ENCODE measurements around the gene LRRC38. TPM values are rescaled to one million over a fixed set of nuclear protein-coding genes. Genes with fewer than 3 reads are reported as not detected.
"Not testable (repeated sequence)": the region's sequence is repeated elsewhere in the genome, so short reads cannot be mapped to it uniquely, and the experiment has no call there.

LRRC38 gene
- total and polyA plus RNA-seq, 2 donors (not counting 1 experiment from before 2014, with no cell fraction given): not detected

- H3K4me3 ChIP-seq (replicated peaks in 1 of 4; ENCODE audit: control extremely low read depth in 1 of 4, insufficient read depth in 1 of 4, low read depth in 3 of 4, low read length in 4 of 4): no peak overlapping the region
- TF ChIP-seq EZH2 (IDR thresholded peaks at IDR 0.05; ENCODE audit: low read length, missing control alignments) (no peak), CTCF (conservative IDR thresholded peaks at IDR 0.05 in 1 of 2, IDR thresholded peaks at IDR 0.05 in 1 of 2; ENCODE audit: low read depth in 1 of 2, low read length in 2 of 2) (no peak)
- no peak for DNase-seq (ENCODE audit: low read depth in 2 of 2)
These were observed 63.6 kb downstream of the LRRC38 start for GRCh38 chr1:13450204-13450603.

GRCh38 chr1:13443335-13443979 is 70.3 kb downstream of the LRRC38 start:
- H3K9ac ChIP-seq (ENCODE audit: insufficient read depth, low read length): no peak overlapping the region
- no peak overlapping the region for H3K4me3 ChIP-seq (replicated peaks in 1 of 4; ENCODE audit: control extremely low read depth in 1 of 4, insufficient read depth in 1 of 4, low read depth in 3 of 4, low read length in 4 of 4)
- H3K27ac ChIP-seq (ENCODE audit: insufficient read depth, low read length): no peak overlapping the region
- no peaks in the 10 kb centered on the region for H4K20me1 ChIP-seq (ENCODE audit: control insufficient read depth, extremely low read depth, insufficient read depth, low read length)
- H3K79me2 ChIP-seq (ENCODE audit: control insufficient read depth, insufficient read depth, low read length): no peaks in the 10 kb centered on the region
- H3K4me1 ChIP-seq (ENCODE audit: control insufficient read depth, extremely low read depth, insufficient read depth, low read length): no peaks in the 10 kb centered on the region
- DNase-seq (ENCODE audit: low read depth in 2 of 2): peak in 1 of 2 donors; percentile 20
- TF ChIP-seq CTCF (conservative IDR thresholded peaks at IDR 0.05 in 1 of 2, IDR thresholded peaks at IDR 0.05 in 1 of 2; ENCODE audit: low read depth in 1 of 2, low read length in 2 of 2): no peak
- no peak for TF ChIP-seq EZH2 (IDR thresholded peaks at IDR 0.05; ENCODE audit: low read length, missing control alignments)
- no peaks in the 10 kb centered on the region for H3K27me3 ChIP-seq (ENCODE audit: control insufficient read depth, insufficient read depth, low read length)
- no peak overlapping the region for H3K4me2 ChIP-seq (ENCODE audit: extremely low read depth, insufficient read depth, low read length)
- no peaks in the 10 kb centered on the region for H3K36me3 ChIP-seq (ENCODE audit: control insufficient read depth, insufficient read depth, low read length)
- no peaks in the 10 kb centered on the region for H3K9me3 ChIP-seq (ENCODE audit: control insufficient read depth, insufficient read depth, low read depth, low read length)
- no peak overlapping the region for H2AFZ ChIP-seq (ENCODE audit: low read length)

More at GRCh38 chr1:13450204-13450603, 63.6 kb downstream of the LRRC38 start:
- Histone ChIP-seq H3K27me3 (ENCODE audit: control insufficient read depth, insufficient read depth, low read length) (no peaks in the 10 kb centered on the region), H4K20me1 (ENCODE audit: control insufficient read depth, extremely low read depth, insufficient read depth, low read length) (no peaks in the 10 kb centered on the region), H3K36me3 (ENCODE audit: control insufficient read depth, insufficient read depth, low read length) (no peaks in the 10 kb centered on the region), H3K9ac (ENCODE audit: insufficient read depth, low read length) (no peak overlapping the region), H3K4me2 (ENCODE audit: extremely low read depth, insufficient read depth, low read length) (no peak overlapping the region), H3K27ac (ENCODE audit: insufficient read depth, low read length) (no peak overlapping the region), H3K9me3 (ENCODE audit: control insufficient read depth, insufficient read depth, low read depth, low read length) (no peaks in the 10 kb centered on the region), H3K4me1 (ENCODE audit: control insufficient read depth, extremely low read depth, insufficient read depth, low read length) (no peaks in the 10 kb centered on the region), H3K79me2 (ENCODE audit: control insufficient read depth, insufficient read depth, low read length) (no peaks in the 10 kb centered on the region), H2AFZ (ENCODE audit: low read length) (no peak overlapping the region)

- not testable (repeated sequence) for H3K9me3 ChIP-seq (ENCODE audit: control insufficient read depth, insufficient read depth, low read depth, low read length); H3K27ac ChIP-seq (ENCODE audit: insufficient read depth, low read length); H3K36me3 ChIP-seq (ENCODE audit: control insufficient read depth, insufficient read depth, low read length); H2AFZ ChIP-seq (ENCODE audit: low read length); H3K4me3 ChIP-seq (replicated peaks in 1 of 4; ENCODE audit: control extremely low read depth in 1 of 4, insufficient read depth in 1 of 4, low read depth in 3 of 4, low read length in 4 of 4); H3K9ac ChIP-seq (ENCODE audit: insufficient read depth, low read length); H3K27me3 ChIP-seq (ENCODE audit: control insufficient read depth, insufficient read depth, low read length); H3K4me2 ChIP-seq (ENCODE audit: extremely low read depth, insufficient read depth, low read length); H4K20me1 ChIP-seq (ENCODE audit: control insufficient read depth, extremely low read depth, insufficient read depth, low read length); DNase-seq (ENCODE audit: low read depth in 2 of 2); H3K4me1 ChIP-seq (ENCODE audit: control insufficient read depth, extremely low read depth, insufficient read depth, low read length); H3K79me2 ChIP-seq (ENCODE audit: control insufficient read depth, insufficient read depth, low read length)
These were observed 74.6 kb downstream of the LRRC38 start for GRCh38 chr1:13439104-13439783.
